K562 (cell line): ENCODE measurements around the gene PPM1N. TPM values are rescaled to one million over a fixed set of nuclear protein-coding genes. Genes with fewer than 3 reads are reported as not detected.

Source experiments
- ATAC-seq: fragments of 200-7000 bp; cut with Tn5 transposase; 3 replicates; pipeline ENCODE4 v1.9.1; 2020; ENCODE audit warnings: moderate library complexity
- BruUV-seq: library from RNA; stranded (reverse); fragments of 400-500 nt; replicated peaks from 2 replicates; lab custom pipeline; 2021; lab: Mats Ljungman, UMichigan
- CTCF ChIA-PET: fragments of 300-600 bp; formaldehyde crosslinking; extraction: SDS; loops from one replicate; lab custom pipeline; 2021; ENCODE audit warnings: low intra/inter-chr PET ratio; lab: Yijun Ruan, JAX
- POLR2A ChIA-PET: fragments of 300-600, 350-650 bp; sonication (Branson Sonifier 250); formaldehyde crosslinking; extraction: SDS; loops from one replicate; lab custom pipeline; 2021; ENCODE audit warnings: antibody characterized with exemption, inconsistent platforms; lab: Yijun Ruan, JAX
- DNase-seq, 4 experiments: peaks; one replicate each; pipeline versions ENCODE4 v3.0.0 to v3.0.0-alpha.2; 2011 to 2018; ENCODE audit warnings: low spot score in 3 of 4, mixed read lengths in 3 of 4; ENCODE audit errors: extremely low read depth in 1 of 4
- FAIRE-seq: peaks from 2 replicates; lab custom pipeline; 2011; peaks lifted over from hg19 to GRCh38; lab: Jason Lieb, UNC
- H2AFZ ChIP-seq: 2 replicates; pipeline ENCODE4 v1.6.0; 2011; ENCODE audit warnings: low read depth, low read length, control low read depth, inconsistent platforms
- H3K27ac ChIP-seq: fragments of 200-600 bp; 3 replicates; pipeline ENCODE4 v1.8.0; 2011; ENCODE audit warnings: low read depth, mild to moderate bottlenecking, control low read depth, inconsistent platforms, low read length, moderate library complexity, mixed read lengths; ENCODE audit errors: extremely low read depth
- H3K27me3 ChIP-seq, 2 experiments: fragments of 300-600 bp in 1 of 2; 2 replicates in 1 of 2; 3 replicates in 1 of 2; pipeline versions ENCODE4 v1.6.0 to v1.8.0; 2011; ENCODE audit warnings: inconsistent platforms in 2 of 2, low read length in 2 of 2, mild to moderate bottlenecking in 1 of 2, mixed read lengths in 1 of 2, moderate library complexity in 1 of 2; ENCODE audit not compliant: control insufficient read depth in 2 of 2, insufficient read depth in 2 of 2
- H3K36me3 ChIP-seq: fragments of 300-600 bp; 3 replicates; pipeline ENCODE4 v1.8.0; 2011; ENCODE audit warnings: mild to moderate bottlenecking, low read length, inconsistent platforms; ENCODE audit not compliant: control insufficient read depth, insufficient read depth
- H3K4me1 ChIP-seq, 2 experiments: fragments of 200-600 bp in 1 of 2; replicated peaks in 1 of 2; 2 replicates in 1 of 2; 3 replicates in 1 of 2; pipeline versions ENCODE4 v1.5.1 to v1.8.0; 2011; ENCODE audit warnings: inconsistent platforms in 2 of 2, low read length in 2 of 2, mild to moderate bottlenecking in 1 of 2, mixed read lengths in 1 of 2, moderate library complexity in 1 of 2; ENCODE audit not compliant: control insufficient read depth in 2 of 2, insufficient read depth in 2 of 2
- H3K4me2 ChIP-seq: 2 replicates; pipeline ENCODE4 v1.6.1; 2011; ENCODE audit warnings: low read length, control low read depth, inconsistent platforms, mixed read lengths; ENCODE audit not compliant: insufficient read depth
- H3K4me3 ChIP-seq: fragments of 200-600 bp; sonication (generic), shearing (Covaris generic); 2 replicates; pipeline ENCODE4 v1.5.1; 2016; ENCODE audit warnings: control low read depth, inconsistent platforms
- H3K79me2 ChIP-seq: fragments of 200-600 bp; 3 replicates; pipeline ENCODE4 v1.8.0; 2011; ENCODE audit warnings: low read length, inconsistent platforms; ENCODE audit not compliant: control insufficient read depth, insufficient read depth
- H3K9ac ChIP-seq, 2 experiments: 2 replicates each; pipeline versions ENCODE4 v1.6.0 to v1.6.1; 2011; ENCODE audit warnings: low read depth in 2 of 2, low read length in 2 of 2, control low read depth in 1 of 2, inconsistent platforms in 1 of 2, mild to moderate bottlenecking in 1 of 2, mixed read lengths in 1 of 2; ENCODE audit not compliant: insufficient read depth in 1 of 2
- H3K9me1 ChIP-seq: one replicate; pipeline ENCODE4 v1.6.0; 2011; ENCODE audit warnings: inconsistent platforms, mild to moderate bottlenecking, low read length, moderate library complexity; ENCODE audit not compliant: control insufficient read depth, insufficient read depth
- H3K9me3 ChIP-seq: replicated peaks from 2 replicates; pipeline ENCODE4 v1.5.1; 2011; ENCODE audit warnings: low read depth, low read length, inconsistent platforms; ENCODE audit not compliant: control insufficient read depth, insufficient read depth
- H4K20me1 ChIP-seq: replicated peaks from 2 replicates; pipeline ENCODE4 v1.6.1; 2011; ENCODE audit warnings: low read length, inconsistent platforms, mixed read lengths; ENCODE audit not compliant: control insufficient read depth, insufficient read depth
- CBX5 ChIP-seq: IDR thresholded peaks from 2 replicates; pipeline ENCODE4 v1.6.1; 2014; ENCODE audit warnings: low read depth, borderline replicate concordance
- HDAC2 ChIP-seq: fragments of 450-650 bp; IDR thresholded peaks from 2 replicates; pipeline ENCODE4 v1.6.1; 2016; ENCODE audit warnings: mild to moderate bottlenecking
- PATZ1 ChIP-seq: fragments of 250-450 bp; sonication (Bioruptor Pico); IDR thresholded peaks from 2 replicates; pipeline ENCODE4 v1.5.0; 2020; ENCODE audit warnings: mild to moderate bottlenecking, borderline replicate concordance
- PREB ChIP-seq: sonication (generic); formaldehyde crosslinking; IDR thresholded peaks from 2 replicates; pipeline ENCODE4 v1.8.1; 2023; ENCODE audit warnings: mild to moderate bottlenecking, missing genetic modification reagents
- PTBP1 ChIP-seq: fragments of 200-400 bp; formaldehyde crosslinking; IDR thresholded peaks from 2 replicates; pipeline ENCODE4 v1.6.1; 2017; ENCODE audit warnings: low read depth, low read length
- RBM25 ChIP-seq: fragments of 200-400 bp; formaldehyde crosslinking; IDR thresholded peaks from 2 replicates; pipeline ENCODE4 v1.6.1; 2018; ENCODE audit warnings: low read length, low read depth, moderate library complexity; ENCODE audit not compliant: severe bottlenecking
- RCOR1 ChIP-seq, 2 experiments: IDR thresholded peaks; 2 replicates each; pipeline ENCODE4 v1.6.1; 2012; ENCODE audit warnings: low read depth in 2 of 2, low read length in 2 of 2, borderline replicate concordance in 1 of 2, improper control_type of control experiment in 1 of 2
- SNAPC5 ChIP-seq: fragments of 250-450 bp; sonication (Bioruptor Pico); IDR thresholded peaks from 2 replicates; pipeline ENCODE4 v1.8.0; 2021; ENCODE audit warnings: moderate library complexity, mild to moderate bottlenecking, inconsistent platforms
- ZBTB26 ChIP-seq: fragments of 450-650 bp; formaldehyde crosslinking; IDR thresholded peaks from 2 replicates; pipeline ENCODE4 v1.4.0; 2022; ENCODE audit warnings: missing genetic modification characterization
- ZNF134 ChIP-seq: fragments of 250-450 bp; sonication (Bioruptor Pico); conservative IDR thresholded peaks from 2 replicates; pipeline ENCODE4 v1.4.0; 2020
- ZNF263 ChIP-seq: sonication (generic); formaldehyde crosslinking; IDR thresholded peaks from 2 replicates; pipeline ENCODE4 v1.8.0; 2022; ENCODE audit warnings: mild to moderate bottlenecking, missing genetic modification reagents, borderline replicate concordance
- ZNF436 ChIP-seq: fragments of 250-450, 450-650 bp; sonication (Bioruptor Pico); formaldehyde crosslinking; IDR thresholded peaks from 2 replicates; pipeline ENCODE4 v1.7.0; 2020; ENCODE audit warnings: mild to moderate bottlenecking
- ZNF586 ChIP-seq: fragments of 450-650 bp; formaldehyde crosslinking; conservative IDR thresholded peaks from 2 replicates; pipeline ENCODE4 v1.4.0; 2020; ENCODE audit warnings: mild to moderate bottlenecking, moderate library complexity
- ZNF609 ChIP-seq: sonication (generic); formaldehyde crosslinking; IDR thresholded peaks from 2 replicates; pipeline ENCODE4 v1.8.1; 2023; ENCODE audit warnings: missing genetic modification reagents, mild to moderate bottlenecking, borderline replicate concordance
- in situ Hi-C: fragments of 300-500 bp; cut with MboI; formaldehyde crosslinking; loops from 4 replicates; pipeline ENCODE4 v1.15.0; 2018; ENCODE audit warnings: inconsistent platforms, mixed read lengths
- intact Hi-C: fragments of 100-400 bp; cut with micrococcal nuclease; formaldehyde crosslinking; loops from 2 replicates; pipeline ENCODE4 v1.14.2; 2022
- polyA plus RNA-seq, 8 experiments: library from polyadenylated mRNA; depleted of rRNA in 4 of 8; stranded (reverse) in 5 of 8; unstranded in 3 of 8; fragments of >200 nt; fragmentation: Nextera tagmentation in 2 of 8; fragmentation: Illumina TruSeq in 1 of 8; extraction: Ambion mirVana in 2 of 8; extraction: Trizol in 1 of 8; gene quantifications; 2 replicates each; pipeline versions ENCODE4 v1.2.1 to v1.2.3, GENCODE V29; 2011 to 2014; ENCODE audit warnings: inconsistent platforms in 1 of 8, missing spikeins in 1 of 8
- total RNA-seq, 7 experiments: library from RNA; depleted of rRNA in 6 of 7; stranded (reverse); fragments of >200 nt in 6 of 7; fragmentation: Illumina TruSeq in 2 of 7; extraction: Trizol in 2 of 7; gene quantifications; 2 replicates each; pipeline versions ENCODE4 v1.2.1 to v1.2.3, GENCODE V29; 2011 to 2021; ENCODE audit warnings: low replicate concordance in 1 of 7

PPM1N gene
- total and polyA plus RNA-seq, 9 of the 15 experiments (the other 6 are each of a cell fraction or from before 2014, with no cell fraction given), result 4.5 to 15.6 (median 8.7) TPM

- Histone ChIP-seq H3K4me1 (peaks cover 13 to 14% of the 10 kb centered on the region in 2 experiments), H3K79me2 (no peaks in the 10 kb centered on the region), H3K9me1 (no peaks in the 10 kb centered on the region), H3K27ac (no peak overlapping the region), H3K36me3 (no peaks in the 10 kb centered on the region), H4K20me1 (no peaks in the 10 kb centered on the region), H2AFZ (no peak overlapping the region), H3K9me3 (no peaks in the 10 kb centered on the region), H3K4me2 (no peak overlapping the region), H3K4me3 (no peak overlapping the region), H3K27me3 (no peaks in the 10 kb centered on the region), H3K9ac (no peak overlapping the region)
- no peak for DNase-seq
- ATAC-seq, result no peak
- no peak for FAIRE-seq
- intact Hi-C loops, result no loop called here
- in situ Hi-C loops, result no loop called here
- ChIA-PET CTCF (no interaction called here), POLR2A (interaction anchor here (3.7 kb wide), 1 partner anchor 11 kb away, joined by 36 read pairs; the partner anchor contains the start of gene FOSB)
- no TSS peak for BruUV-seq
- TF ChIP-seq RCOR1 (IDR thresholded peaks at IDR 0.05; ENCODE audit: borderline replicate concordance in 1 of 2, low read depth in 2 of 2, low read length in 2 of 2), result peak in 1 of 2 experiments; percentile 72; a peak in 2 of 4 replicates
- TF ChIP-seq CBX5, result no peak
- no peak for TF ChIP-seq PATZ1 (CRISPR knock-in tag)
- no peak for TF ChIP-seq ZNF263 (CRISPR knock-in tag)
- no peak for TF ChIP-seq ZNF609 (CRISPR knock-in tag)
- no peak for TF ChIP-seq SNAPC5 (CRISPR knock-in tag)
- TF ChIP-seq ZNF134 (CRISPR knock-in tag), result no peak
- TF ChIP-seq ZNF436 (CRISPR knock-in tag), result peak; percentile 94
- TF ChIP-seq ZNF586 (CRISPR knock-in tag), result no peak
- TF ChIP-seq ZBTB26, result no peak
- TF ChIP-seq PREB (CRISPR knock-in tag), result no peak
- 0 out of 2 replicates have a peak, but pooled peaks have one; percentile 29 for TF ChIP-seq HDAC2
- TF ChIP-seq RBM25, result peak; percentile 80
- TF ChIP-seq PTBP1, result peak; percentile 79; the same call in 1 of the 2 replicates
Measured at GRCh38 chr19:45457776-45458175, 40.5 kb upstream of the PPM1N start.
